Stimulated activated CD8-positive, alpha-beta memory T cell treated with anti-CD3 and anti-CD28 coated beads, Interleukin-4, amount 100 ng/mL, for 48 hours (primary cell): Measurements from ENCODE around the gene OTUD5.
A peak's percentile ranks its signal among the peaks of the same experiment; 100 is the strongest.
"Not testable (repeated sequence)": the region's sequence is repeated elsewhere in the genome, so short reads cannot be mapped to it uniquely, and the experiment has no call there.

ENCODE experiments used
- DNase-seq: peaks from one replicate; pipeline ENCODE4 v3.0.0-alpha.2; 2020

Gene OTUD5, protein sequence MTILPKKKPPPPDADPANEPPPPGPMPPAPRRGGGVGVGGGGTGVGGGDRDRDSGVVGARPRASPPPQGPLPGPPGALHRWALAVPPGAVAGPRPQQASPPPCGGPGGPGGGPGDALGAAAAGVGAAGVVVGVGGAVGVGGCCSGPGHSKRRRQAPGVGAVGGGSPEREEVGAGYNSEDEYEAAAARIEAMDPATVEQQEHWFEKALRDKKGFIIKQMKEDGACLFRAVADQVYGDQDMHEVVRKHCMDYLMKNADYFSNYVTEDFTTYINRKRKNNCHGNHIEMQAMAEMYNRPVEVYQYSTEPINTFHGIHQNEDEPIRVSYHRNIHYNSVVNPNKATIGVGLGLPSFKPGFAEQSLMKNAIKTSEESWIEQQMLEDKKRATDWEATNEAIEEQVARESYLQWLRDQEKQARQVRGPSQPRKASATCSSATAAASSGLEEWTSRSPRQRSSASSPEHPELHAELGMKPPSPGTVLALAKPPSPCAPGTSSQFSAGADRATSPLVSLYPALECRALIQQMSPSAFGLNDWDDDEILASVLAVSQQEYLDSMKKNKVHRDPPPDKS

DNA sequence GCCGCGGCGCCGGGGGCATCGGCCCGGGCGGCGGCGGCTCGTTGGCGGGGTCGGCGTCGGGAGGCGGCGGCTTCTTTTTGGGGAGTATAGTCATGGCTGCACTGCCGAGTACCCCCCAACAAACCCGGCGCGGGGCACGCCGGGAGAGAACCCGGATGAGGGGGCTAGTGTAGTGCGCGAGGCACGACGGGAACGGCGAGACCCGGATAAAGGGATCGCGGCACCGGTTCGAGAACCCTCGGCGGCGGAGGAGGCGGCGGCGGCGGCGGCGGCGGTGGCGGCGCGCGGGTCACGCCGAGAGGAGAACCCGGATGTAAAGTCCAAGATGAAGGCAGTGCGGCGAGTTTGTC lies at the start of gene OTUD5:
TSS of gene OTUD5 (minus strand) at position 131 of the 350 bp plus-strand sequence. CDS start at position 94, 37 bp downstream.
- DNase-seq: peak; percentile 80

DNA sequence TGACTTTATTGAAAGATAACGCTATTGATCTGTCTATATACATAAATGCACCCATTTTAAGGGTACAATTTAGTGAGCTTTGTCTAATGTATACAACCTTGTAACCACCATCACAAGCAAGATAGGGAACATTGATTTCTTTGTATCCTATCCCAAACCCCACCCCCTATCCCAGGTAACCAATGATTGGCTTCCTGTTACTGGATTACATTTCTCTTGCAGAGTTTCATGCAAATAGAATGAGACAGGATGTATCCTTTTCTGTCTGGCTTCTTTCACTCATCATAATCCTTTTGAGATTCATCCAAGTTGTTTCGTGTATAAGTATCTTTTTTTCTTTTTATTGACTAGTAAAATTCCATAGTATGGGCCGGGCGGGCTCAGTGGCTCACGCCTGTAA lies 46.3 kb upstream of the OTUD5 start:
- no peak for DNase-seq

DNA sequence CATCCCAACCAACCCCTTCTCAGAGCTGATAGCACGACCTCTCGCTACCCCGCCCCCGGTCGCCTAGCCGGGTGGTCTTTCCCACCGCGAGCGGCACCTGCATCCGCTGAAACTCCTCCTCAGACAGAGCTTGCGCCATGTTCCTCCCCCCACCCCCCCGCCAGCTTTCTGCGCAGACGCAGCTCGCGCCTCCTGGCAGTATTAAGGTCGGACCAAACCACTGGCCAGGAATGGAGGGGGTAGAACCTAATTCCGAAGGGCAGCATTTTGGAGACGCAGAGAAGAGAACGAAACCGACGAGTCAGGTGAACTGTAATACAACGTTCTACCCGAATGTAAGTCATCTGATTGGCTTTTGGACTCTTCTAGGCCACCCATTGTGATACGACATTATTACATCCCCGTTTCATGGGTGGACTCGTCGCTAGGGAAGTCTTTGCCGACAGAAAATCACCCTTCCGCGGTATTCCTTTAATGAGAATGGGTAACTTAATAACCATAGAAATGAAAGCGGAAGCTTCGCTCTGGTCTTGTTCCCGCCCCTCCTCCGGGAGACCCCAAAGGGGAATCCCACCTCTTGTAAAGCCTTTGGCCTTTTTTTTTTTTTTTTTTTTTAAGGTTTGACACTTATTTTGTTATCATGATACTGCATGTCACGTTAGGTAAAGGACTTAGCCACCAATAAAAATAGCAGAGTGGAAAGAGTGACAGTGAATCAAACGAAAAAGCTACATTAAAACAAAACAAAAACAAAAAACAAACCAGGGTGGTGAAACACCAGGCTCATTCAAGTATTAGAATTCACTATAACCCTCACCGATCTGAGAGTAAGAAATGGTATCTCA lies 44.9 kb upstream of the OTUD5 start, which contains the start of gene GRIPAP1:
TSS of gene GRIPAP1 (minus strand) at position 174 of the 845 bp plus-strand sequence. CDS start at position 139, 35 bp downstream.
- DNase-seq: peak; percentile 79

- DNase-seq: peak; percentile 66
Measured at GRCh38 chrX:49001521-49002090, 44.2 kb upstream of the OTUD5 start.

- DNase-seq: no peak
Measured at GRCh38 chrX:49000636-49001035, 43.2 kb upstream of the OTUD5 start.

- no peak for DNase-seq
Measured at GRCh38 chrX:48999030-48999429, 41.6 kb upstream of the OTUD5 start.

GRCh38 chrX:48998391-48998790 lies 41.0 kb upstream of the OTUD5 start:
- no peak for DNase-seq

- no peak for DNase-seq
Measured at GRCh38 chrX:48997865-48998264, 40.5 kb upstream of the OTUD5 start.

DNA sequence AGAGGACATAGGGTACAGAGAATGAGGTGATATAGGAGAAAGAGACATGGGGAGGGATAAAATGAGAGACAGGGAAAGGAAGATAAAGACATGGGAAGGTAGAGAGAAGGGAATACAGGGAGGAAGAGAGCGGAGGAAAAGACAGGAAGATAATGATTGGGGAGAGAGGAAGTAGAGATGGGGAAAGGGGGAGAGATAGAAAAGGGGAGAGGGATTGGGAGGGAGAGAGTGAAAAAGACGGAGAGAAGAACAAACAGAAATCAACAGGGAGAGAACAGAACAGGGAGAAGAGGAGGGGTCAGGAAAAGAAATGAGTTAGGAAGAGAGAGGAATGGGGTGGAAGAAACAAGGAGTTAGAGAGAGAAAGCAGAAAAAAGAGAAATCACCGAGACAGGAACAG lies 40.0 kb upstream of the OTUD5 start:
- no peak for DNase-seq

GRCh38 chrX:48996969-48997368 lies 39.6 kb upstream of the OTUD5 start:
- DNase-seq: no peak

- DNase-seq: no peak
Measured at GRCh38 chrX:48992341-48992740, 34.9 kb upstream of the OTUD5 start.

DNA sequence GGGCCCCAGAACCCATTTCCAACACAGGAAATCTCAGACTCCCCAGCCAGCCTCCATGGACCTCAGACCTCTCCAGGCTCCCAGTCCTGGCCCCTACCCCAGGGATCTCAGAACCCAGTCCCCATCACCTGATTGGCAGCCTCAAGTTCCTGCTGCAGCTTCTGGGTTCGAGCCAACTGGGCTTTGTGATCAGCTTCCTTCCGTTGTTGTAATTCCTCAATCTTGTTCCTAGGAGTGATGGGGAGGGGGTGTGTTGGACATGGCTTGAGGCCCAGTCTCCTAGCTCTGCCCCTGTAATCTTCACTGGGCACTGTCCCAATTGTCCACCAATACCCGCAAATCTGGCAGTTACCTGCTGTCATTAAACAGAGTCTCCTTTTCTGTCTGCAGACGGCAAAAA lies 32.1 kb upstream of the OTUD5 start:
- no peak for DNase-seq

GRCh38 chrX:48983896-48984295 lies 26.5 kb upstream of the OTUD5 start:
- DNase-seq: no peak

DNA sequence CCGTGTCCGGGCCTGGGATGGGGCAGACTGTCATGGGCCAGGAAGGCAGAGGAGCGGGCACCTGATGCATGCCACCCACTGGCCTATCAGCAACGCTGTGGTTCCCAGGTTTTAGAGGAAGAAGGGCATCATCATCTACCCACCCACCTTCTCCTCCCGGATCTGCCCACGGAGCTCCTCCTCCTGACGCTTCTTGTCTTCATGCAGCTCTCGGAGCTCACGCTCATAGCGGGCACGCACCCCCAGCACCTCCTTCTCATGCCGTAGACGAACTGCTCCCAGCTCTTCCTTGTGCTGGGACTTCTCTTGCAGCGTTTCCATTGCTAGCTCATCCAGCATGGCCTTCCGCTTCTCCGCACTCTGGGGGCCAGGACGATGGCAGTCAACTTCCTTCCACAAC lies 25.7 kb upstream of the OTUD5 start:
- no peak for DNase-seq

DNA sequence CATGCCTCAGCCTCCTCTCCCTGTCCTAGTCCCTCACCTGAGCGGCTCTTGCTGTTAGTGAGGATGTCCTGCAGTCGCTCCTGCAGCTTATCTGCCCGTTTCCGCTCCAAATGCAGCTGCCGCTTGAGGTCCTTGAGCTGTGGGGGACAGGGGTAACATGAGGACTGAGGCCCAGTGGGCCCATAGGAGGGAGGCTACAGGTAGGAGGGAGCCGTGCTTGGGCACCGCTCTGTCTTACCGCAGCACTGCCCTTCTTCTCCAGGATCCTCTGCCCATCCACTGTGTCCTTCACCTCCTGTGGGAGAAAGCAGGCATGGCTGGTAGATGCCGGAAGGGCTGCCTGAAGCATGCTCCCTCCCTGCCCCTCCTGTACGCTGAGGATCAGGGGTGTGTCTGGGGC lies 23.8 kb upstream of the OTUD5 start:
- no peak for DNase-seq

DNA sequence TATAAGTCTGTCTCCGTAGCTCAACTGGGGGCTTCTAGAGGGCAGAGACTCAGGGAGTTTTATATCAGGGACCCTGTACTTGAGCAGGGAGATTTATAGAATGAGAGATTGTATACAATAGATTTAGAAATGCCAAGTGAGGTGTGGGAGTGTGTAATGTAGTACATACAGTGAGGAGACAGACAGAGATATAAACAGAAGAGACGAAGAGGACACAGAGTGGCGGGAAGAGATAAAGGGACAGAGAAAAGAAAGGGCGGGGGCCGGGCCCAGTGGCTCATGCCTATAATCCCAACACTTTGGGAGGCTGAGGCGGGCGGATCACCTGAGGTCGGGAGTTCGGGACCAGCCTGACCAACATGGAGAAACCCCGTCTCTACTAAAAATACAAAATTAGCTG lies 22.9 kb upstream of the OTUD5 start:
- DNase-seq: not testable (repeated sequence)

DNA sequence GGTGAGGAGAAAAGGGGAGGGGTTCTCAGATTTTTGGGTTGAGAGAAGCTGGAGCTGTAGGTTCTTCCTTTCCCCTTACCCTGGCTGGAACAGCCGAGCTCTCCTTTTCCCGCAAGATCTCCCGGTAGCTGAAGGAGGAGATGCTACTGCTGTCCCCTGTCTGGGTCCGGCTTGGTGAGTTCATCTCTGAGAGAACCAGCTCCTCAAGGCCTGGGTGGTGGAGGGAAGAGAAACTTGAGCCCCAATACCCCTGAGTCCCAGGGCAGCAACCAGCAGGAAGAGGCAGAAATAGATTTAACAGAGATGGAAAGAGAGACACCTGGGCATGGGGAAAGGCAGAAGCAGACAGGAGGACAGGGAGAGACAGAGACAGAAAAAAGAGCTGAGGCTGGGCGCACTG lies 20.8 kb upstream of the OTUD5 start:
- no peak for DNase-seq

DNA sequence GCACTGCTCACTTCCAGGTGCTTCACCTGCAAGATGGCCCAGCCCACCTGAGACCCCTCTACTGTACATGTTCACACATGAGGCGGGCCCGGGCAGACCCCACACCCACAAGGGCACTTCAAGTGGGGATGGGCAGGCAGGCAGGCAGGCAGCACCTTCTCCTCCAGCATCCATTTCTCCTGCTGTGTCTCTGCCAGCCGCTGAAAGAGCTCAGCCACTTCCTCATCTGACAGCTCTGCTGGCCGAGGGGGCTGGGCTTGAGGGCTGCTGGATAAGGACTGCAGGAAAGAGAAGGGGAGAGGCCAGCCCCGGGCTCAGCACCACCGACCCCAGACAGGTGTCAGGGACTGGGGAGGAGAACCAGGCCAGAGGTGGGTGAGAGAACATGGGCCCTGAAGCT lies 18.7 kb upstream of the OTUD5 start:
- DNase-seq: no peak

DNA sequence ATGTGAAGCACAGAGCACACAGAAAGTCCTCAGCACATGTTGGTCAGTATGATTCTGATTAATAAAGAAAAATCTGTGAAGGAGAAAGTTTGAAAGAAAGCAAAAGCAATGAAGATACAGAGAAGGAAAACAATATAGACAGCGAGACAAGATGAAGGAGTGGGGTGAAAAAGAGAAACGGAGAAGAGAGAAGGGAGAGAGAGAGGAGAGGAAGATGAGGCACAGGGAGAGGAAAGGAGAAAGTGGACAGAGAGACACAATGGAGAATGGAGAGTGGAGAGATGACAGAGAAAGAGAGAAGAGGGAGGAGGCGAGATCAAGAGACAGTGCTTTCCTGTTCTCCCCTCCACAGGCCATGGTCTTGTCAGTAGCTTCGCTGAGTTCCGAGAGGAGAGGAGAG lies 18.1 kb upstream of the OTUD5 start:
- no peak for DNase-seq

DNA sequence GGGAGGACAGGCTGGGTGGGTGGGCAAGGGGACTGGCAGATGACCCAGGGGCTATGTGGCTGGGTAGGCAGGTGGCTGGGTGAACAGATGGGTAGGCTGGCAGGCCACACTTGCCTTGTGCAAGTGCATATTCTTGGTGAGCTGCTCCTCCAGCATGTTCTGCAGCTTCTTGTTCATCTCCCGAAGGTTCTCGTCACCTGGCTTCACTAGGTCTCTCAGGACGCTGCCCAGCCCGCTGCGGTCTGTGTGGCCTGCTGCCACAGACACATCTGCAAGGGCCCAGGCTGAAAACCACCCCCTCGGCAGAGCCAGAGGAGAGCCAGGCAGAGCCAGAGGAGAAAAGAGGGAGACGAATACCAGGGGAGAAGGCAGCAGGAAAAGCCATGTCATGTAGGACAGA lies 17.6 kb upstream of the OTUD5 start:
- DNase-seq: no peak

- no peak for DNase-seq
Measured at GRCh38 chrX:48974574-48974973, 17.2 kb upstream of the OTUD5 start.

DNA sequence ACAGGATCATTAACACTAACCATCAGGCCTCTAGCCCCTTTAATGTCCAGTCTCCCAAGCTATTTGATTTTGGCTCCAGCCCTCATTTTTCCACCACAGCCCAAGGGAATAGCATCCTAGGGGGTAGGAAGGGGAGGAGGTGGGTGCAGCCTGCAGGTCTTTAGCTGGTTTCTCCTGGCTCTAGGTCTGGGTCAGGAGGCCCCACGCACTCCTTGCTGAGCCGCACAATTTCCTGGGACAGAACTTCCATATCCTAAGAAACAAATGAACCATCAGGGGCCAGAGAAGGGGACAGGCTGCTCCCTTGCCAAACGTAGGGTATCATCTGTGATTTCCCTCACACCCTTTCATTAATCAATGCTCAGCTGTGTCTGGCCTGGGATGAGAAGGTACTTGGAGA lies 16.6 kb upstream of the OTUD5 start:
- no peak for DNase-seq
